H1 (cell line): ENCODE data around the gene POLD4. TPM values are rescaled to one million over a fixed set of nuclear protein-coding genes. Genes with fewer than 3 reads are reported as not detected.

Experiments
- ASH2L ChIP-seq: fragments of 200-600, 300-600 bp; sonication (generic); IDR thresholded peaks from one replicate; pipeline ENCODE4 v1.7.1; 2017; ENCODE audit warnings: low read length
- ATF3 ChIP-seq: IDR thresholded peaks from 2 replicates; pipeline ENCODE4 v1.6.1; 2011; ENCODE audit warnings: low read depth, mild to moderate bottlenecking, low read length; ENCODE audit not compliant: insufficient read depth
- BRCA1 ChIP-seq: IDR thresholded peaks from 2 replicates; pipeline ENCODE4 v1.6.1; 2012; ENCODE audit warnings: low read depth, low read length, improper control_type of control experiment
- CEBPB ChIP-seq: IDR thresholded peaks from 2 replicates; pipeline ENCODE4 v1.6.1; 2012; ENCODE audit warnings: low read depth, low read length
- CHD2 ChIP-seq: IDR thresholded peaks from 2 replicates; pipeline ENCODE4 v1.6.1; 2012; ENCODE audit warnings: low read length, improper control_type of control experiment
- CREB1 ChIP-seq: IDR thresholded peaks from 2 replicates; pipeline ENCODE4 v1.6.1; 2012; ENCODE audit warnings: inconsistent platforms
- CTBP2 ChIP-seq: IDR thresholded peaks from 2 replicates; pipeline ENCODE4 v1.7.0; 2011; ENCODE audit warnings: borderline replicate concordance, mild to moderate bottlenecking, moderate library complexity, mixed read lengths, low read length; ENCODE audit not compliant: insufficient read depth, insufficient read length
- CTCF ChIP-seq, 3 experiments: IDR thresholded peaks; 1 replicate in 2 of 3; 2 replicates in 1 of 3; pipeline versions ENCODE4 v1.5.1 to v1.6.1; 2011; ENCODE audit warnings: low read length in 3 of 3, mild to moderate bottlenecking in 3 of 3, inconsistent platforms in 2 of 3, low read depth in 1 of 3, moderate library complexity in 1 of 3; ENCODE audit not compliant: insufficient read depth in 1 of 3; ENCODE audit errors: control extremely low read depth in 1 of 3
- GABPA ChIP-seq: IDR thresholded peaks from 2 replicates; pipeline ENCODE4 v1.6.1; 2011; ENCODE audit warnings: mild to moderate bottlenecking, low read length, moderate library complexity, borderline replicate concordance; ENCODE audit not compliant: insufficient read depth
- GTF2F1 ChIP-seq: IDR thresholded peaks from 2 replicates; pipeline ENCODE4 v1.6.1; 2012; ENCODE audit warnings: low read depth, low read length, improper control_type of control experiment, borderline replicate concordance
- HDAC2 ChIP-seq, 2 experiments: fragments of 300-600 bp in 1 of 2; sonication (generic) in 1 of 2; IDR thresholded peaks; 2 replicates each; pipeline ENCODE4 v1.6.1; 2011 to 2012; ENCODE audit warnings: low read depth in 2 of 2, low read length in 2 of 2, mild to moderate bottlenecking in 2 of 2, moderate library complexity in 2 of 2, borderline replicate concordance in 1 of 2, inconsistent platforms in 1 of 2
- KDM1A ChIP-seq: fragments of 200-600, 300-600 bp; sonication (generic); IDR thresholded peaks from 2 replicates; pipeline ENCODE4 v1.7.1; 2016; ENCODE audit warnings: mild to moderate bottlenecking, low read length, borderline replicate concordance
- KDM5A ChIP-seq: fragments of 200-600 bp; IDR thresholded peaks from 2 replicates; pipeline ENCODE4 v1.7.1; 2012; ENCODE audit warnings: mild to moderate bottlenecking, low read length, inconsistent platforms, mixed read lengths
- RNF2 ChIP-seq: fragments of 200-900, 300-1000 bp; sonication (generic); IDR thresholded peaks from 2 replicates; pipeline ENCODE4 v1.7.1; 2016; ENCODE audit warnings: borderline replicate concordance, low read depth, mild to moderate bottlenecking, antibody characterized with exemption, low read length; ENCODE audit not compliant: poor library complexity, severe bottlenecking; ENCODE audit errors: missing control alignments
- SAP30 ChIP-seq: fragments of 300-600 bp; sonication (generic); IDR thresholded peaks from 2 replicates; pipeline ENCODE4 v1.7.1; 2012; ENCODE audit warnings: low read length, moderate library complexity, mild to moderate bottlenecking, inconsistent platforms; ENCODE audit not compliant: insufficient read depth, insufficient replicate concordance
- SIRT6 ChIP-seq: IDR thresholded peaks from one replicate; pipeline ENCODE4 v1.7.1; 2012; ENCODE audit warnings: low read length, inconsistent platforms
- SP4 ChIP-seq: IDR thresholded peaks from 2 replicates; pipeline ENCODE4 v1.6.1; 2012; ENCODE audit warnings: low read length, inconsistent platforms
- TBP ChIP-seq: IDR thresholded peaks from 2 replicates; pipeline ENCODE4 v1.6.1; 2011; ENCODE audit warnings: low read depth, low read length, improper control_type of control experiment
- TCF12 ChIP-seq: IDR thresholded peaks from 2 replicates; pipeline ENCODE4 v1.6.1; 2011; ENCODE audit warnings: low read depth, mild to moderate bottlenecking, low read length
- ZNF274 ChIP-seq: IDR thresholded peaks from 2 replicates; pipeline ENCODE4 v1.7.0; 2012; ENCODE audit warnings: low read length, borderline replicate concordance; ENCODE audit errors: extremely low read depth
- polyA plus RNA-seq, 7 experiments: library from polyadenylated mRNA; depleted of rRNA in 3 of 7; stranded (reverse) in 5 of 7; unstranded in 2 of 7; fragments of >200 nt in 5 of 7; fragments of 200-250 nt in 2 of 7; gene quantifications; 1 replicate in 5 of 7; 2 replicates in 1 of 7; 4 replicates in 1 of 7; pipeline versions ENCODE4 v1.2.1 to v1.2.3, GENCODE V29; 2011 to 2013; ENCODE audit warnings: missing spikeins in 2 of 7, mixed read lengths in 2 of 7
- total RNA-seq: library from RNA; stranded (reverse); fragmentation: NEBNext Ultra II Directional; extraction: Animal tissue kit (Norgen Biotek cat#: 25700); gene quantifications from 2 replicates; pipeline ENCODE4 v1.2.1, GENCODE V29; 2021

POLD4 gene
- total and polyA plus RNA-seq, 2 of the 8 experiments (the other 6 are each of a cell fraction or from before 2014, with no cell fraction given), result 21.2 to 46.7 TPM

- no peak for TF ChIP-seq CTBP2
- no peak for TF ChIP-seq KDM5A
- no peak for TF ChIP-seq CTCF (IDR thresholded peaks at IDR 0.05; ENCODE audit: control extremely low read depth in 1 of 3, insufficient read depth in 1 of 3, low read depth in 1 of 3, low read length in 3 of 3)
- TF ChIP-seq SAP30, result no peak
- TF ChIP-seq TCF12, result no peak
- TF ChIP-seq HDAC2 (IDR thresholded peaks at IDR 0.05; ENCODE audit: borderline replicate concordance in 1 of 2, low read depth in 2 of 2, low read length in 2 of 2), result 0 out of 4 replicates have a peak, but pooled peaks of 1 of the 2 experiments have one; percentile 26
- no peak for TF ChIP-seq GTF2F1
- TF ChIP-seq TBP, result peak; percentile 41; the same call in 1 of the 2 replicates
- TF ChIP-seq ZNF274, result no peak
- TF ChIP-seq KDM1A, result no peak
- 0 out of 2 replicates have a peak, but pooled peaks have one; percentile 13 for TF ChIP-seq SP4
- TF ChIP-seq CHD2, result peak; percentile 72
- TF ChIP-seq ATF3, result no peak
- TF ChIP-seq CEBPB, result no peak
- no peak for TF ChIP-seq RNF2
- 0 out of 2 replicates have a peak, but pooled peaks have one; percentile 43 for TF ChIP-seq CREB1
- TF ChIP-seq GABPA, result no peak
- peak; percentile 54 for TF ChIP-seq ASH2L
- peak; percentile 51 for TF ChIP-seq BRCA1
- no peak for TF ChIP-seq SIRT6
Measured at GRCh38 chr11:67353317-67354074, at the start of gene POLD4 (continued).
